Mesenchymal stem cell (in vitro differentiated cells and primary cell): ENCODE measurements around the gene TIGD2.

Source experiments
- DNase-seq: peaks from one replicate; pipeline ENCODE4 v3.0.0-alpha.2; 2013
- H2AFZ ChIP-seq: one replicate; pipeline ENCODE4 v1.6.1; 2013; ENCODE audit warnings: low read depth, mild to moderate bottlenecking, control low read depth, inconsistent platforms, low read length, moderate library complexity
- H2AK5ac ChIP-seq: 2 replicates; pipeline ENCODE4 v1.6.1; 2013; ENCODE audit warnings: low read length, moderate library complexity, mild to moderate bottlenecking, inconsistent platforms; ENCODE audit not compliant: severe bottlenecking
- H2BK120ac ChIP-seq: one replicate; pipeline ENCODE4 v1.6.1; 2013; ENCODE audit warnings: low read depth, mild to moderate bottlenecking, inconsistent platforms, low read length, moderate library complexity
- H2BK12ac ChIP-seq, 2 experiments: one replicate each; pipeline ENCODE4 v1.6.1; 2013; ENCODE audit warnings: inconsistent platforms in 2 of 2, low read length in 2 of 2, mild to moderate bottlenecking in 2 of 2, moderate library complexity in 2 of 2, control low read depth in 1 of 2
- H2BK15ac ChIP-seq: one replicate; pipeline ENCODE4 v1.6.1; 2013; ENCODE audit warnings: mild to moderate bottlenecking, low read depth, inconsistent platforms; ENCODE audit not compliant: poor library complexity, severe bottlenecking
- H2BK5ac ChIP-seq: 2 replicates; pipeline ENCODE4 v1.6.1; 2013; ENCODE audit warnings: low read depth, mild to moderate bottlenecking, low read length, control low read depth, inconsistent platforms; ENCODE audit not compliant: poor library complexity, severe bottlenecking
- H3K14ac ChIP-seq, 2 experiments: one replicate each; pipeline ENCODE4 v1.6.1; 2013; ENCODE audit warnings: inconsistent platforms in 2 of 2, low read length in 2 of 2, control low read depth in 1 of 2, mild to moderate bottlenecking in 1 of 2, moderate library complexity in 1 of 2
- H3K18ac ChIP-seq, 2 experiments: one replicate each; pipeline ENCODE4 v1.6.1; 2013; ENCODE audit warnings: inconsistent platforms in 2 of 2, low read length in 2 of 2, control low read depth in 1 of 2, low read depth in 1 of 2, mild to moderate bottlenecking in 1 of 2
- H3K23ac ChIP-seq, 2 experiments: one replicate each; pipeline ENCODE4 v1.6.1; 2013; ENCODE audit warnings: inconsistent platforms in 2 of 2, low read length in 2 of 2, mild to moderate bottlenecking in 2 of 2, moderate library complexity in 2 of 2, control low read depth in 1 of 2
- H3K27ac ChIP-seq: 2 replicates; pipeline ENCODE4 v1.5.1; 2013; ENCODE audit warnings: mild to moderate bottlenecking, moderate library complexity, low read length, control low read depth, inconsistent platforms; ENCODE audit not compliant: poor library complexity, severe bottlenecking
- H3K27me3 ChIP-seq, 2 experiments: 2 replicates each; pipeline versions ENCODE4 v1.6.1 to v1.7.0; 2013; ENCODE audit warnings: low read length in 2 of 2, mild to moderate bottlenecking in 2 of 2, moderate library complexity in 2 of 2, control low read depth in 1 of 2, inconsistent platforms in 1 of 2; ENCODE audit not compliant: control insufficient read depth in 1 of 2, insufficient read depth in 1 of 2
- H3K36me3 ChIP-seq, 2 experiments: 2 replicates each; pipeline versions ENCODE4 v1.6.1 to v1.7.0; 2013; ENCODE audit warnings: low read length in 2 of 2, control low read depth in 1 of 2, inconsistent platforms in 1 of 2, low read depth in 1 of 2, mild to moderate bottlenecking in 1 of 2; ENCODE audit not compliant: insufficient read depth in 2 of 2, control insufficient read depth in 1 of 2
- H3K4ac ChIP-seq, 2 experiments: one replicate each; pipeline ENCODE4 v1.6.1; 2013; ENCODE audit warnings: inconsistent platforms in 2 of 2, low read length in 2 of 2, mild to moderate bottlenecking in 2 of 2, moderate library complexity in 2 of 2, control low read depth in 1 of 2, low read depth in 1 of 2
- H3K4me1 ChIP-seq: 2 replicates; pipeline ENCODE4 v1.6.1; 2013; ENCODE audit warnings: low read depth, low read length, control low read depth; ENCODE audit not compliant: control insufficient read depth, insufficient read depth
- H3K4me2 ChIP-seq: 2 replicates; pipeline ENCODE4 v1.6.1; 2013; ENCODE audit warnings: low read length, mild to moderate bottlenecking, inconsistent platforms; ENCODE audit not compliant: poor library complexity, severe bottlenecking
- H3K4me3 ChIP-seq, 2 experiments: 2 replicates each; pipeline versions ENCODE4 v1.5.1 to v1.7.0; 2013; ENCODE audit warnings: low read length in 2 of 2, mild to moderate bottlenecking in 2 of 2, control low read depth in 1 of 2, low read depth in 1 of 2; ENCODE audit not compliant: insufficient read depth in 1 of 2
- H3K79me1 ChIP-seq: replicated peaks from 2 replicates; pipeline ENCODE4 v1.6.1; 2013; ENCODE audit warnings: mild to moderate bottlenecking, control low read depth, low read length, inconsistent platforms; ENCODE audit not compliant: poor library complexity, severe bottlenecking
- H3K9ac ChIP-seq: 2 replicates; pipeline ENCODE4 v1.7.0; 2013; ENCODE audit warnings: mild to moderate bottlenecking, low read length, moderate library complexity
- H3K9me3 ChIP-seq: 2 replicates; pipeline ENCODE4 v1.7.0; 2013; ENCODE audit warnings: mild to moderate bottlenecking, low read length; ENCODE audit not compliant: control insufficient read depth
- H4K8ac ChIP-seq: one replicate; pipeline ENCODE4 v1.6.1; 2013; ENCODE audit warnings: inconsistent platforms, mild to moderate bottlenecking, low read length, moderate library complexity
- H4K91ac ChIP-seq: one replicate; pipeline ENCODE4 v1.6.1; 2013; ENCODE audit warnings: mild to moderate bottlenecking, low read length, inconsistent platforms
- WGBS: methylation state at CpG from one replicate; pipeline ENCODE4 v1.1.7; 2013; ENCODE audit warnings: mixed read lengths; 5-methylcytosine and 5-hydroxymethylcytosine counted together

TIGD2 gene

DNA sequence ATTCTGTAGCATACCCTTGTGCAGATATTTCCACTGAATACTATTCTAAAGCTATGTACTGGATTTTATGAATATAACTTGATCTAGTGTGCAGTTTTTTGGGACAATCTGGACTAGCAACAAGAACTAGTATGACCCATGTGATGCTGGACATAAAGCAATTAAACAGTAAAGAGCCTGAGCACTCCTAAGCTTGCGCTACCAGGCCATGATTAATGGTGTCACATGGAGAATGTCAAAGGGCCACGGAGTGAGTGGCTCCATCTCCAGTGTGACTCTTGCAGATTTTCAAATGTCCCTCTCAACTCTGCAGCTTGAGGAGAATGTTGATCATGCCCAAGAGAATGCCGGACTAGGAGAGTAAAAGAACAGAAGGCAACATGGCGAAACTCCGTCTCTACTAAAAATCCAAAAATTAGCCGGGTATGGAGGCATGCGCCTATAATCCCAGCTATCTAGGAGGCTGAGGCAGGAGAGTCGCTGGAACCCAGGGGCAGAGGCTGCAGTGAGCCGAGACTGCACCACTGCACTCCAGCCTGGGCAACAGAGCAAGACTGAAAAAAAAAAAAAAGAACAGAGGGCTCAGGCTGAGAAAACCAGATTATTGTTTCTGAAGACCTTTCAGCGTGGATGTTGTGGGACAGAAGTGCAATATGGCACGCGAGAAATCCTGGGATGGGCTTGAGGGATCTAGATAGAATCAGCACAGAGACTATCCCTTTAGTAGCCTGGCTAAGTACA is 45.0 kb downstream of the TIGD2 start:
- H3K4me2 ChIP-seq: no peak overlapping the region
- H2BK15ac ChIP-seq: no peak overlapping the region
- H3K27ac ChIP-seq: no peak overlapping the region
- H3K4ac ChIP-seq: no peak overlapping the region
- 87% methylated on average over 12 of the region's 12 CpGs for WGBS
- H2AK5ac ChIP-seq: no peak overlapping the region
- no peak for DNase-seq
- no peak overlapping the region for H3K9ac ChIP-seq
- no peaks in the 10 kb centered on the region for H3K4me1 ChIP-seq
- H3K27me3 ChIP-seq: no peaks in the 10 kb centered on the region
- H3K36me3 ChIP-seq: no peaks in the 10 kb centered on the region
- H2AFZ ChIP-seq: no peak overlapping the region
- H3K18ac ChIP-seq: no peak overlapping the region
- H3K23ac ChIP-seq: no peak overlapping the region
- no peak overlapping the region for H2BK120ac ChIP-seq
- H4K91ac ChIP-seq: no peak overlapping the region
- H3K79me1 ChIP-seq: no peaks in the 10 kb centered on the region
- no peak overlapping the region for H3K14ac ChIP-seq
- H2BK5ac ChIP-seq: no peak overlapping the region
- no peak overlapping the region for H3K4me3 ChIP-seq
- no peak overlapping the region for H2BK12ac ChIP-seq
- H3K9me3 ChIP-seq: no peaks in the 10 kb centered on the region
- H4K8ac ChIP-seq: no peak overlapping the region

DNA sequence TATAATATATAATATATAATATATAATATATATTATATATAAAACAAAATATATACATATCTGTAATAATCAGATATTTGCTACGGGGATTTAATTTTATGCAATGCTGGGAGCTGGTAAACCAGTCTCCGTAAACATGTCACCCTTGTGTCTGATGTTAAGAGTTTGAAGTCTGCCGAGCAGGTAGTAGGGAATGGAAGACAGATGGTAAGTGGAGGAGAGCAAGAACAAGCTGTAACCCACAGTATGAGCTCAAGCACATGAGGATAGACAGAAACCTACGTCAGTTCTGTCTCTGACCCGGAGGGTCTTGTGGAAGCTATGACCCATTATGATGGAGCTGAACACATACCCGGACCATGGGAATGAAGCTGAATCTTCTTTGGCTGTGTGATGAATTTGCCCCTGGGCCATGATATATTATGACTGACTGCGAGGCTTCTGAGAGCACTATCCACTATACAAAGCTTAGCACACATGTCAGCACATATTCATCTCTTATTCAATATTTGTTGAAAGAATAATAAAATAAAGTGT is 46.2 kb downstream of the TIGD2 start:
- Histone ChIP-seq H3K4me2 (no peak overlapping the region), H2BK120ac (no peak overlapping the region), H2BK15ac (no peak overlapping the region), H2BK12ac (no peak overlapping the region), H2BK5ac (no peak overlapping the region), H3K4me1 (no peaks in the 10 kb centered on the region), H4K8ac (no peak overlapping the region), H2AFZ (no peak overlapping the region), H3K23ac (no peak overlapping the region), H3K9me3 (no peaks in the 10 kb centered on the region), H3K4me3 (no peak overlapping the region), H3K36me3 (no peaks in the 10 kb centered on the region), H3K27me3 (no peaks in the 10 kb centered on the region), H3K14ac (no peak overlapping the region), H3K18ac (no peak overlapping the region), H3K27ac (no peak overlapping the region), H3K9ac (no peak overlapping the region), H4K91ac (no peak overlapping the region), H2AK5ac (no peak overlapping the region), H3K4ac (no peak overlapping the region), H3K79me1 (no peaks in the 10 kb centered on the region)
- 95% methylated on average over 6 of the region's 7 CpGs for WGBS
- DNase-seq: no peak

DNA sequence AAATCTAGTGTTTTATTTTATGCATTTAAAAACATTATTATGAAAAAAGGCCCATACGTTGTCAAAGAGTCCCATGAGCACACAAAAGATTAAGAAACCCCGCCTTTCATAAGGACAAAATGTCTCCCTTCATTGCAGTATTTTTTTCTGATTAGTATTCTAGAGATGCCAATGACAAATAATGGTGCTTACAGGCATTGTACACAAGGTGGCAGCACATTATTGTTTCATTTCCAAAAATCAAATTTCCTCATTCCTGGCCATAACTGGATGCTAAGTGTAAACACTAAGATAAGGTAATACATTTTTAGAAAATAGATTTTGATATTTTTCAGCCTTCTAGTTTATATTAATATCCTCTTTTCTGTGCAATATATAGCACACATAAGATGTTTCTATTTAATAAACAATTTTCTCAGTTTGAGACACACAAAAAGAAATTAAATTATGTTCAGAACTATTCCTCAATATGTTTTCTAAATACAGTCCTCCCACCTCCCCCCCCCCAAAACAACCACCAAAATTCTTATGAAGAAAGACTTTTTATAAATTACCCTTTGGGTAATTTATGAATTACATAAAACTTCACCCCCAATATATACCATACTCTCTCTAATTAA is 47.7 kb downstream of the TIGD2 start:
- Histone ChIP-seq H3K4me1 (no peaks in the 10 kb centered on the region), H2AFZ (no peak overlapping the region), H4K91ac (no peak overlapping the region), H3K36me3 (no peaks in the 10 kb centered on the region), H3K23ac (no peak overlapping the region), H3K27ac (no peak overlapping the region), H3K18ac (no peak overlapping the region), H2BK12ac (no peak overlapping the region), H2BK15ac (no peak overlapping the region), H2BK5ac (no peak overlapping the region), H2AK5ac (no peak overlapping the region), H3K9me3 (no peaks in the 10 kb centered on the region), H3K4me2 (no peak overlapping the region), H4K8ac (no peak overlapping the region), H3K4me3 (no peak overlapping the region), H3K27me3 (no peaks in the 10 kb centered on the region), H2BK120ac (no peak overlapping the region), H3K14ac (no peak overlapping the region), H3K4ac (no peak overlapping the region), H3K79me1 (no peaks in the 10 kb centered on the region), H3K9ac (peak overlapping the region; percentile 41)
- DNase-seq: peak; percentile 54
- no CpG with 5 or more reads among the region's 2 CpGs for WGBS

DNA sequence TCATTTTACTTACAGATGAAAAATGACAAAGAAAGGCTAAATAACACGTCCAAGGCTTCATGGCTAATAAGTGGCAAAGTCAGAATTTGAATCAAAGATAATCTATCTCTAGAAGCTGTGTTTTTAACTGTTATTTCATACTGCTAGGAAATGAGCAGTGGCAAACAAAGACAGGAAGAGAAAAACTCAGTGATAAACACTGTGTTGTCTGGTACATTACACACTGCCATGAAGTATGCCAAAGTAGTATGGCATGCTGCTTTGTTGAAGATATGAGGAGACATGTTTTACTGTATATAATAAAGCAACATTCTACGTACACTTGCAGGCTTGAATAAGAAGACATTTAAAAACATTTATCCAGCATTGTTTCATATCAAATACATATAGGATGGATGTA is 49.5 kb downstream of the TIGD2 start:
- Histone ChIP-seq H3K4me1 (no peaks in the 10 kb centered on the region), H3K9me3 (no peaks in the 10 kb centered on the region), H2AK5ac (no peak overlapping the region), H2BK5ac (no peak overlapping the region), H3K27me3 (no peaks in the 10 kb centered on the region), H3K14ac (no peak overlapping the region), H3K23ac (no peak overlapping the region), H3K4ac (no peak overlapping the region), H3K4me3 (no peak overlapping the region), H3K36me3 (no peaks in the 10 kb centered on the region), H2BK12ac (no peak overlapping the region), H2BK120ac (no peak overlapping the region), H4K8ac (no peak overlapping the region), H3K27ac (no peak overlapping the region), H2BK15ac (no peak overlapping the region), H3K4me2 (no peak overlapping the region), H3K18ac (no peak overlapping the region), H3K9ac (no peak overlapping the region), H2AFZ (no peak overlapping the region), H4K91ac (no peak overlapping the region), H3K79me1 (no peaks in the 10 kb centered on the region)
- no peak for DNase-seq
- no CpG with 5 or more reads among the region's 2 CpGs for WGBS
